Fibroblast of skin of back (primary cell): ENCODE measurements around the gene CSTB. TPM values are rescaled to one million over a fixed set of nuclear protein-coding genes. Genes with fewer than 3 reads are reported as not detected.
"Not testable (repeated sequence)": the region's sequence is repeated elsewhere in the genome, so short reads cannot be mapped to it uniquely, and the experiment has no call there.

ENCODE experiments used
- DNase-seq: peaks from one replicate; pipeline ENCODE4 v3.0.0-alpha.2; 2013
- polyA plus RNA-seq, 2 experiments: library from polyadenylated mRNA; unstranded; fragments of 120-200 nt; gene quantifications; one replicate each; pipeline ENCODE4 v1.2.1, GENCODE V29; 2013; ENCODE audit not compliant: insufficient read length in 2 of 2

Gene CSTB, protein sequence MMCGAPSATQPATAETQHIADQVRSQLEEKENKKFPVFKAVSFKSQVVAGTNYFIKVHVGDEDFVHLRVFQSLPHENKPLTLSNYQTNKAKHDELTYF
- 50.5 TPM for polyA plus RNA-seq (2013, experiment 1 of 2; ENCODE audit: insufficient read length)
- 52.9 TPM for polyA plus RNA-seq (2013, experiment 2 of 2; ENCODE audit: insufficient read length)

GRCh38 chr21:43775795-43776430, at the start of gene CSTB:
CSTB (minus strand) TSS chr21:43776308; CDS start chr21:43776269, 39 bp downstream.
- peak; percentile 73 for DNase-seq

GRCh38 chr21:43825242-43825935, 49.3 kb upstream of the CSTB start:
- no peak for DNase-seq

GRCh38 chr21:43824333-43825241, 48.5 kb upstream of the CSTB start:
- DNase-seq = peak; percentile 61

- not testable (repeated sequence) for DNase-seq
These were observed 46.6 kb upstream of the CSTB start for GRCh38 chr21:43822741-43823140.

GRCh38 chr21:43822166-43822565, 46.1 kb upstream of the CSTB start:
- DNase-seq = not testable (repeated sequence)

GRCh38 chr21:43820466-43820865, 44.4 kb upstream of the CSTB start:
- no peak for DNase-seq

DNA sequence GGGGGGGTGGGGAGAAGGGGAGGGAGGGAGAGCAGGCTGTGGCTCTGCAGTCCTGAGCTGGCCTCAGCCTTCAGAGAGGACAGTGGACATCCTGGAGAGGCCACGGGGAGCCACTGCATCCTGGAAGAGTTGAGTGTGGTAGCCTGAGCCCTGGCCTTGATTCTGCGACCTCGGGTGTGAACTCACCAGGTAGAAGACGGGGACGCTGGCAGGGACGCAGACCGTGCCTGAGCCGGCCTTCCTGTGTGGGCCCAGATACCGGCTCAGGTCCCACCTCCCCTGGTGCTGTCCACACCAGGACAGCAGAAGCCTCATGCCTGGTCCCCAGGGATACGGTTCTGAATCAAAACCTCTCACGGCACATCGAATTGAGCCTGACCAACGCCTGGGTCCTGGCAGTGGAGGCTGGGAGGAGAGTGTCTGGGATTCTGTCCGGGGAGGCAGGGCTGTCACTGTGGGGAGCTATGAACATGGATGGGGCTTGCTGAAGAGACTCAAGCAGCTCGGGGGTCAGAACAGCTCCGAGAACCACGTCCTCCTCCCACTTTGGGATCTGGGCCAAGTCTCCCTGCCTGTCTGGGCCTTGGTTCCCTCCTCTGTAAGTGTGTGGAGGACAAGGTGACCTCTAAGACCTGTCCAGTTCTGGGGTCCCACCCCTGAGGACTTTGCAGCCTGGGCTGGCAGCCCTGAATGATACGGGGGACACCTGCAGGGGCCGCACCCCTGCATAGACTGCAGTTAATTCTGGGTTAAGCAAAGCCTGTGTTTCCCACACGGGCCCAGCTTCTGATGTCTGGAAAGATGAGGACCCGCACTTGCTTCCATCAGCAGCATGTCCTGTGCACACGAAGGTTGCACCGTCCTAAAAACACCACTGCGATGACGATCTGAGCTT, 43.6 kb upstream of the CSTB start:
- no peak for DNase-seq

- DNase-seq = no peak
These were observed 42.6 kb upstream of the CSTB start for GRCh38 chr21:43818685-43819084.

- DNase-seq = no peak
These were observed 41.3 kb upstream of the CSTB start for GRCh38 chr21:43817157-43818086.

DNA sequence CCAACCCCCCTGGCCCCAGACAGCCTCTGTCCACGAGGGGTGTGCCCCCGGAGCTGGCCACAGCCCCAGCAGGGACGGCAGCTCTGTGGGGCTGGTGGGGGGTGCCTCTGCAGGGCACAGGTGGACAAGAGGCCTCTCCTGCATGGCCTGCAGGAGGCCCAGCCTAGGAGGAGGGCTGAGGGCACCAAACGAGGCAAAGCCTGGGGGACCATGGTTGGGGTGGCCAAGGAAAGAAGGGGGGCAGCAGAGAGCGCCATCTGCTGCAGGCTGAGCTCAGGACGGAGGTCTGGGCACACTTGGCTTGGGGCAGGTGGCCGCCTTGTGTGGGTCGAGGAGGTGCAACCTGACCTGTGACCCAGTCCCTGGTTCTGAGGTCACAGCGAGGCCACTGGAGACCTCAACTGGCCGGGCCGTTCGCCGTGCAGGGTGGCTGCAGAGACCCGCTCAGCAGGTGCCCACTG, 40.5 kb upstream of the CSTB start:
- no peak for DNase-seq

GRCh38 chr21:43815991-43816390, 39.9 kb upstream of the CSTB start:
- no peak for DNase-seq

DNA sequence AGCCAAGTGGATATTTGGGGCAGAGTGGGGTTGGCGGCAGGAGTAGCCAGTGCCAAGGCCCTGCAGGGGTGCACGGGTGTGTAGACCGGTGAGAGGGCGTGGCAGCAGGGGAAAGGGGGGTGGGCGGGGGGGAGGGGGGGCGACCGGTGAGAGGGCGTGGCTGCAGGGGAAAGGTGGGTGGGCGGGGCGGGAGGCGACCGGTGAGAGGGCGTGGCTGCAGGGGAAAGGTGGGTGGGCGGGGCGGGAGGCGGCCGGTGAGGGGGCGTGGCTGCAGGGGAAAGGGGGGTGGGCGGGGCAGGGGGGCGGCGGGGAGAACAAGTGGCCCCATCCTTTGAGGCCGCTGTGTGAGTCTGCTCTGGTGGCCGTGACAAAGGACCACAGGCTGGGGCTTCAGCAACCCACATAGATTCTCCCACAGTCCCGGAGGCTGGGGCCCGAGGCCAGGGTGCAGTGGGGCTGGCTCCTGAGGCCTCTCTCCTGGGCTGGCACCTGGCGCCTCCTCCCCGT, 39.1 kb upstream of the CSTB start:
- DNase-seq = no peak

- DNase-seq = no peak
These were observed 38.4 kb upstream of the CSTB start for GRCh38 chr21:43814215-43815106.

DNA sequence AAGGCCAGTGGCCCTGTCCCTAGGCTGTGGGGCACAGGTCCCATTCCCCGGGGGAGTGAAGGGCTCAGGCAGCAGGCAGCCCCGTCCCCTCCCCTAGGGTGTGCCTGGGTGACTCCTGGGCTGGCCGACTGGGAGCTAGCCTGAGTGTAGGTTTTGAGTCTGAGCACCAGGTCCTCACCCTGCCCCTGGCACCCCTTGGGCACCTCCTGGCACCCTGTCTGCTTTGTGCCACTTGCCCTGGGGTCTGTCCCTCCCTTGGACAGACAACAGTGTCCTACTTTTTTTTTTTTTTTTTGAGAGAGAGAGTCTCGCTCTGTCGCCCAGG, 37.5 kb upstream of the CSTB start:
- no peak for DNase-seq

- no peak for DNase-seq
These were observed 37.0 kb upstream of the CSTB start for GRCh38 chr21:43812957-43813655.

- no peak for DNase-seq
These were observed 36.2 kb upstream of the CSTB start for GRCh38 chr21:43812139-43812821.

DNA sequence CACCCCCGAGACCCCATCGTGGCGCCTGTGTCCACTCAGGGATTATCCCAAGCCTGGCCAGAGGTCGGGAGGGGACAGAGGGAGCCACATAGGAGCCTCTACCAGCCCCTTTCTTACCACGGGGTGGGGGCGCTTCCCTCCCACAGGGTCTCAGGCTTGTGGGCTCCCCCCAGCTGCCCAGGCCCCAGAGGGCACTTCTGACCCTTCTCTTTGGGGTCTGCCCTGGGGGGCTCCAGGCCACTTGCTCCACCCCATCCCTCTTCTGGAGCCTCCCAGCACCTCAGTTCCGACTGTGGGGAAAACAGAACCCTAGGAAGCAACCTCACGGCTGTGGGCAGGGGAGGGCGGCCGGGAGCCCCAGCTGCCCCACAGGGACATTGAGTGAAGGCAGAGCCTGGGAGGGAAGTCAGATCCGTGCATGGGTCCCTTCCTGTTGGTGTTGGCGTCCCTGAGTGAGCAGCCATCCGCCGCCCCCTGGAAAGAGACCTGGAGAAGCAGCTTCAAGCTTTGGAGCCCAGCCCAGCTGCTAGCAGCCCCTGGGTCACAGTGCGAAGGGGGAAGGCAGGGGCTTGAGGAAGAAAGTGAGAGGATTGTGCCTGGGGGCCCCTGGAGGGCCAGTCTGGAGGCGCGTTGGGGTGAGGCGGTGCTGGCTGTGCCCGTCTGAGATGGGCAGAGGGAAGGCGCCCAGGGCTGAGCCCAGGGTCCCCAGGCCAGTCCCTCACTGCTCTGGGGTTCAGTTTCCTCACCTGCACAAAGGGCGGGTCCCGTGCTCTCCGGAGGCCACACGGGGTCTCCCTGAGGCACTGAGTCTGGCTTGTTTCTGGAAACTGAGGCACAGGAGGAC, 35.4 kb upstream of the CSTB start:
- DNase-seq = no peak
